Duodenal mucosa (tissue), 2 donors: ENCODE data around the gene GPR162.

Experiments
- H3K27ac ChIP-seq: one replicate; pipeline ENCODE4 v1.7.0; 2013; ENCODE audit warnings: low read depth, low read length
- H3K27me3 ChIP-seq, 2 donors: one replicate each; pipeline ENCODE4 v1.7.0; 2013; ENCODE audit warnings: low read length in 2 of 2, control low read depth in 1 of 2; ENCODE audit not compliant: insufficient read depth in 2 of 2, control insufficient read depth in 1 of 2
- H3K36me3 ChIP-seq, 2 donors: one replicate each; pipeline ENCODE4 v1.7.0; 2013; ENCODE audit warnings: low read length in 2 of 2, control low read depth in 1 of 2; ENCODE audit not compliant: insufficient read depth in 2 of 2, control insufficient read depth in 1 of 2
- H3K4me1 ChIP-seq, 2 donors: one replicate each; pipeline ENCODE4 v1.7.0; 2013; ENCODE audit warnings: low read length in 2 of 2, control low read depth in 1 of 2; ENCODE audit not compliant: insufficient read depth in 2 of 2, control insufficient read depth in 1 of 2
- H3K4me3 ChIP-seq, 2 donors: one replicate each; pipeline ENCODE4 v1.7.0; 2013; ENCODE audit warnings: low read length in 2 of 2, low read depth in 1 of 2
- H3K9ac ChIP-seq, 2 donors: one replicate each; pipeline ENCODE4 v1.7.0; 2013; ENCODE audit warnings: low read length in 2 of 2, low read depth in 1 of 2
- H3K9me3 ChIP-seq, 2 donors: one replicate each; pipeline ENCODE4 v1.7.0; 2013; ENCODE audit warnings: low read length in 2 of 2, control low read depth in 1 of 2; ENCODE audit not compliant: control insufficient read depth in 1 of 2

Gene GPR162

DNA sequence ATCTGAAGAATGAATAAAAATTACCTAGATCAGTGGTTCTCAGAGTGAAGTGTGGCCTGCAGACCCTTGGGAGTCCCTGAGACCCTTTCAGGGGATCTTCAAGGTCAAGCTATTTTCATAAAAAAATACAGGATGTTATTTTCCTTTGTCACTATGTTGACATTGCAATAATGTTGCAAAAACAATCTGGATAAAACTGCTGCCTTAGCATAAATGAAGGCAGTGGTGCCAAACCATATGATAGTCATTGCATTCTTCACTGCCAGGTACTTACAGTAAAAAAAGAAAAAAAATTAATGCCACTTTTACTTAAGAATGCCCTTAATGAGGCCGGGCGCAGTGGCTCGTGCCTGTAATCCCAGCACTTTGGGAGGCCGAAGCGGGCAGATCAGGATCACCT lies 34.3 kb upstream of the GPR162 start:
- Histone ChIP-seq H3K27me3 (no peaks in the 10 kb centered on the region), H3K9me3 (no peaks in the 10 kb centered on the region), H3K9ac (no peak overlapping the region), H3K36me3 (no peaks in the 10 kb centered on the region), H3K27ac (no peak overlapping the region), H3K4me1 (peaks cover 0 to 16% of the 10 kb centered on the region in 2 donors), H3K4me3 (no peak overlapping the region)

DNA sequence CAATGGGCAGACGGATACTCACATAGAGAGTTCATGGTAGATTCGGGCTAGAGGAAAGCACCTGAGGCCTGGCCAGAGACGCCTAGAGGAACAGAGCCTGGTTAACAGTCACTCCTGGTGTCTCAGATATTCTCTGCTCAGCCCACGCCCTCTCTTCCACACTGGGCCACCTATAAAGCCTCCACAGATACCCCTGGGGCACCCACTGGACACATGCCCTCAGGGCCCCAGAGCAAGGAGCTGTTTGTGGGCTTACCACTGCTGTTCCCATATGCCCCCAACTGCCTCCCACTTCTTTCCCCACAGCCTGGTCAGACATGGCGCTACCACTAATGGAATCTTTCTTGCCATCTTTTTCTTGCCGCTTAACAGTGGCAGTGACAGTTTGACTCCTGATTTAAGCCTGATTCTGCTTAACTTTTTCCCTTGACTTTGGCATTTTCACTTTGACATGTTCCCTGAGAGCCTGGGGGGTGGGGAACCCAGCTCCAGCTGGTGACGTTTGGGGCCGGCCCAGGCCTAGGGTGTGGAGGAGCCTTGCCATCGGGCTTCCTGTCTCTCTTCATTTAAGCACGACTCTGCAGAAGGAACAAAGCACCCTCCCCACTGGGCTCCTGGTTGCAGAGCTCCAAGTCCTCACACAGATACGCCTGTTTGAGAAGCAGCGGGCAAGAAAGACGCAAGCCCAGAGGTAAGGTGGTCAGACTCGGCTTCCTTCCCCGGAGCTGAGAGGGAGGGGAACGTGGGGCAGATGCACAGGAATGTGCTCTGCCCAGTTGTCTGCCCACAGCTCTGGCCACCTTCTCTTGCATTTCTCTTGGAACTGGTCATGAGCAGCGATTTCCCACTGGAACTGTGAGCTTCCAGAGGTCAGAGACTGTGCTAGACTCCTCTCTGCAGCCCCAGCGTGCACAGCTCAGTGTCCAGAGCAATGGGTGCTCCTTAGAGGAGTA lies 32.4 kb upstream of the GPR162 start, which contains the start of gene CD4:
Gene CD4, plus strand, starts transcription at position 557 of the 953 bp plus-strand sequence. CDS start 10,611 bp downstream, outside the sequence.
- Histone ChIP-seq H3K4me3 (peak within 1 kb of the TSS; percentile 65 to 69), H3K27me3 (no peaks in the 10 kb centered on the region), H3K27ac (peak within 1 kb of the TSS; percentile 8), H3K9ac (peak within 1 kb of the TSS; percentile 49 to 55), H3K4me1 (peaks cover 0 to 19% of the 10 kb centered on the region in 2 donors), H3K9me3 (no peaks in the 10 kb centered on the region), H3K36me3 (no peaks in the 10 kb centered on the region)

DNA sequence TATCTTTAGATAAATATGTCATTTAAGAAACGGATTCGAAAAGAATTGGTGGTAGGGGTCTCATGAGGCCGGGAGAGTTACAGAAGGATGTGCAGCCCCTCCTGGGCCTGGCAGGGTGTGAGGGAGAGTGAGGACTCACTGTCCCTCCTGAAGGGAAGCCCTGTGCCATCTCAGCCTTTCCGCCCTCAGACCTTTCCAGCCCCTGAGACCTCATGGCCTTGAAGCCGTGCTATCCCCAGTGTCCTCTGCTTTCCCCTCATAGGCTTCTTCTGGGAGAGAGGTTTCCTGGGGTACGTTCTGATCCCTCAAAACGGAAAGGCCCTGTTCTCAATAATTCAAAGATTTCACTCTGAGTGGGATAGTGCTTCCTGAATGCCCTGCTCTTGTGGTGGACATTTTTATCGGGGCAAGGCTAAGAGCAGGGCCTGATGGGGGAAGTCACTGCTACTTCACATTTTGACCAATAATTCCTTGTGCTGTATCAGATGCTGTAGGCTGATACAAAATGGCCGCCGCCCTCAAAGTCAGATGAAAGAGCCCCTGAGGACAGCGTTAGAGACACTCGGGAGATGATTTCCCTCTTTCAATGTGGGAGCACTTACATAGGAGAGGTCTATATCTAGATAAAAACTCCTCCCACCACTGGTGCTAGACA lies 31.0 kb upstream of the GPR162 start:
- Histone ChIP-seq H3K27ac (no peak overlapping the region), H3K9me3 (no peaks in the 10 kb centered on the region), H3K9ac (peak overlapping the region in 1 of 2 donors; percentile 55), H3K36me3 (peaks cover 0 to 2% of the 10 kb centered on the region in 2 donors), H3K4me3 (peak overlapping the region; percentile 9 to 53), H3K4me1 (peaks cover 0 to 19% of the 10 kb centered on the region in 2 donors), H3K27me3 (peaks cover 0 to 1% of the 10 kb centered on the region in 2 donors)

DNA sequence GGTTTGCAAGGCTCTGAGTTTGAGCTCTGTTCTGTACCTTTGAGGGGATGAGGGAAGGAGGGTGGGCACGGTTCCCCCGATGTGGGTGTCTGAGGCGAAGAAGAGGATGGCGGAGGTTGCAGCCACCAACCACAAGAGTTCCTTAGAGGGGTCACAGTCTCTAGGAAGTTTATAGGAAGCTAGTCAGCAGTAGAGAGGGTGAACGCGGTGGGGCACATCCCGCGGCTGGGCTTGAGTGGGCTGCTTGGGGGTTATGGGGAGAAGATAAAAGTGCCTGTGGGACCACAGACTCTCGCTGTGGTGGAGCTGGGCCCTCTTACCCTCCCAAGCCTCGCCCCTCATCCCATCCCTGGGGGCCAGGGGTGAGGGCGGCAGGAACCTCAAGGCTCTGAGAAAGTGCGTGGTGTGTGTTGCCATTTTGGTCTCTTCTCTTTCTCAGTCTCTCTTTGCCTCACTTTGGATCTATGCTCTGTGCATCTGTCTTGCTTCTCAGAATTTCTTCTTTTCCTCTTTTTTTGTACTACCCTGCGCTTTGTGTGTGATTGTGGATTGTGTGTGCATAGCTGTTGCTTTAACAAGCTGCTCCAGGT lies 29.6 kb upstream of the GPR162 start:
- Histone ChIP-seq H3K27me3 (peaks cover 0 to 3% of the 10 kb centered on the region in 2 donors), H3K27ac (no peak overlapping the region), H3K36me3 (peaks cover 0 to 5% of the 10 kb centered on the region in 2 donors), H3K9me3 (no peaks in the 10 kb centered on the region), H3K4me1 (peaks cover 0 to 19% of the 10 kb centered on the region in 2 donors), H3K4me3 (peak overlapping the region; percentile 19 to 43), H3K9ac (peak overlapping the region; percentile 6 to 38)

DNA sequence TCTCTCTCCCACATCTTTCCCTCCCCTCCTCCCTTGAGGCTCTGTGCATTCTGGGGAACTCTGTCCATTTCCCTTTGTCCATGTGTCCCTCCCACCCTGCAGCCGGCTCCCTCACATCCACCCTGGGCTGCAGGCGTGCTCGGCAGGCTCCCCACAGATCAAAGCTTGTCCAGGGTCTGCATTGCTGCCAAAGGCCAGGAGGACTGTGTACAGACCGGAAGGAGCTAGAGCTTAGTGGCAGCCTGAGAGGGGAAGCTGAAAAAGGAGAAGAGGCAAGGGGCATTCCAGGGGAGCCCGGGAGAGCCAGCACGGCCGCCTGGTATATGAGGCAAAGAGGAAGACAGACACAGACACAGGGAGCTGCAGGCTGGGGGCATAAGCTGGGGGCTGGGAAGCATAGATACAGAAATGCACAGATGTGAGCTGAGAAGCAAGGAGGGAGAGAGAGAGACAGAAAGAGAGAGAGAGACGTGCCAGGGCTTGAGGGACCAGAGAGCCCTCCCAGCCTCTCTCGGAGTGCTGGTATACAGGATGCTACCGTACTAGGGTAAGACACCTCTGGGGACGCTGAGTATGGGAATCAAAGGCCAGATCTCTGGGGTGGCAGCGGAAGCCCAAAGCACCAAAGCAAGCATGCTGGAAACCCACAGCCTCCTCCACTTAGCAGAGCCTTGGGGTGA lies 29.0 kb upstream of the GPR162 start:
- Histone ChIP-seq H3K36me3 (peaks cover 0 to 5% of the 10 kb centered on the region in 2 donors), H3K9me3 (no peaks in the 10 kb centered on the region), H3K27ac (no peak overlapping the region), H3K27me3 (peaks cover 0 to 3% of the 10 kb centered on the region in 2 donors), H3K4me1 (peaks cover 0 to 19% of the 10 kb centered on the region in 2 donors), H3K4me3 (peak overlapping the region; percentile 19 to 43), H3K9ac (peak overlapping the region; percentile 6 to 43)

DNA sequence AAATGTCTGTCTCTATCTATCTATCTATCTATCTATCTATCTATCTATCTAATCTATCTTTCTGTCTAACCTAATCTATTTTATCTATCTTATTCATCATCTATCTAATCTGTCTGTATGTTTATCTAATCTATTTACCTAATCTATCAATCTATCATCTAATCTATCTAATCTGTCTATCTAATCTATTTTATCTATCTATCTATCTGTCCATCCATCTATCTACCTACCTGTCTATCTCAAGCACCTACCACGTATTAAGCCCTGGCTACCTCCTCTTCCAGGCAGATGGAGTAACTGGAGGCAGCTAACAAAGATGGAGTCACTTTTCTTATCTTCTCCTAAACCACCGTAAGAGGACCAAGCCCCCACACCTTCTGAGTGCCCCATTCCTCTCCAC lies 26.5 kb upstream of the GPR162 start:
- H3K36me3 ChIP-seq: peaks cover 0 to 5% of the 10 kb centered on the region in 2 donors
- no peaks in the 10 kb centered on the region for H3K9me3 ChIP-seq
- H3K27me3 ChIP-seq: peaks cover 0 to 3% of the 10 kb centered on the region in 2 donors
- H3K9ac ChIP-seq: no peak overlapping the region
- no peak overlapping the region for H3K27ac ChIP-seq
- no peak overlapping the region for H3K4me3 ChIP-seq
- H3K4me1 ChIP-seq: peaks cover 0 to 7% of the 10 kb centered on the region in 2 donors

DNA sequence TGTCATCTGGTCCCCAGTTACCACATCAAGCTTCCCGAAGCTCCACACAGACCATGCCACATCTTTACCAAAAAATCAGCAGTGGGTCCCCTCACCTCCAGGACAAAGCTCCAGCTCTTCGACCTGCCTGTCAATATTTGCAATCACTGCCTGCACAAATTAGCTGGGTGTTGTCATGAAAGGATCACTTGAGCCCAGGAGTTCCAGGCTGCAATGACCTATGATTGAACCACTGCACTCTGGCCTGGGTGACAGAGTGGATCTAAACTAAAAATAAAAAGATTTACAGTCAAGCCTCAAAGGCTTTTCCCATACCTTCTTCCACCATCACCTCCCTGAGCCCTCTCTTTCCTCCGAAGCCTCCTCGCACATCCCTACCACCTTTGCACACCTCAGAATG lies 25.0 kb upstream of the GPR162 start:
- Histone ChIP-seq H3K4me1 (peaks cover 0 to 7% of the 10 kb centered on the region in 2 donors), H3K9ac (no peak overlapping the region), H3K36me3 (peaks cover 0 to 5% of the 10 kb centered on the region in 2 donors), H3K9me3 (no peaks in the 10 kb centered on the region), H3K27ac (no peak overlapping the region), H3K27me3 (peaks cover 0 to 3% of the 10 kb centered on the region in 2 donors), H3K4me3 (no peak overlapping the region)

DNA sequence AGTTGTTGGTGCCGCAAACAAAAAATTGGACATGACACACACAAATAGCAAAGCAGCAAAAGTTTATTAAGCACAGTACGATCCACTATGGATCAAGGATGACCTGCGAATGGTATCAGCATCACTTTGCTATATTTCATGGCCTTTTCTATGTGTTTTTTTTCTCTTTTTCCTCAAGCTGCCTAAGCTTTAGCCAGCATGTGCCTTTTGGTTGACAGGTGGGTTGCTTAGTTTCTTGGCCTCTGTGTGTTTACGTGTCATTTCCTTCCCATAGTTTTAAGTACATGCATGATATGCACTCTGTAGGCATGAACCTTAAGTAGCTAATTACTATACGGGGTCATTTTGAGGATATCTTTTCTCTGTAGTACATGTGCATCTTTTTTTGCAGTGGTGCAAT lies 22.5 kb upstream of the GPR162 start:
- Histone ChIP-seq H3K27ac (no peak overlapping the region), H3K9ac (no peak overlapping the region), H3K4me1 (no peaks in the 10 kb centered on the region), H3K4me3 (no peak overlapping the region), H3K36me3 (peaks cover 0 to 5% of the 10 kb centered on the region in 2 donors), H3K9me3 (no peaks in the 10 kb centered on the region), H3K27me3 (peaks cover 0 to 3% of the 10 kb centered on the region in 2 donors)

DNA sequence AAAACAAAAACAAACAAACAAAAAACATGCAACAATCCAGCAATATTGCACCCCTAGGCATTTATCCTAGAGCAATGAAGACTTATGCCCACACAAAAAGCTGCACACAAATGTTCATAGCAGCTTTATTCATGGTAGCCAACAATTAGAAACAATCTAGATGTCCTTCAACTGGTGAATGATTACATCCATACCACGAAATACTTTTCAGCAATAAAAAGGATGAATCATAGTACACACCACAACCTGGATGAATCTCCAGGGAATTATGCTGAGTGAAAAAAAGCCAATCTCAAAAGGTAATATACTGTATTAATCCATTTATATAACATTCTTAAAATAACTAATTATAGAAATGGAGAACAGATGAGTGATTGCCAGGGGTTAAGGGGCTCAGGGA lies 14.5 kb upstream of the GPR162 start:
- Histone ChIP-seq H3K4me3 (no peak overlapping the region), H3K36me3 (no peaks in the 10 kb centered on the region), H3K9me3 (no peaks in the 10 kb centered on the region), H3K27me3 (no peaks in the 10 kb centered on the region), H3K27ac (no peak overlapping the region), H3K9ac (no peak overlapping the region), H3K4me1 (no peaks in the 10 kb centered on the region)
